Heart right ventricle (tissue), 16 donors: ENCODE results near the gene CASKIN1. TPM values are rescaled to one million over a fixed set of nuclear protein-coding genes. Genes with fewer than 3 reads are reported as not detected.

Experiments used
- ATAC-seq, 8 donors: fragments of 200-7000 bp; cut with Tn5 transposase; one replicate each; pipeline ENCODE4 v1.9.1; 2020; ENCODE audit warnings: mild to moderate bottlenecking in 8 of 8, moderate library complexity in 8 of 8, moderate number of reproducible peaks in 1 of 8
- DNase-seq, 2 donors: peaks; one replicate each; pipeline ENCODE4 v3.0.0-alpha.2; 2020
- H3K27ac ChIP-seq, 10 donors: fragments of 200-600 bp; sonication (generic) in 2 of 10; one replicate each; pipeline versions ENCODE4 v1.5.0 to v1.8.0; 2020 to 2022; ENCODE audit warnings: mild to moderate bottlenecking in 3 of 10
- H3K27me3 ChIP-seq, 7 donors: fragments of 200-600 bp; one replicate each; pipeline ENCODE4 v1.8.0; 2021 to 2022; ENCODE audit warnings: mild to moderate bottlenecking in 2 of 7
- H3K36me3 ChIP-seq, 9 donors: fragments of 200-600 bp; sonication (generic) in 1 of 9; one replicate each; pipeline versions ENCODE4 v1.5.0 to v1.8.0; 2020 to 2022; ENCODE audit warnings: mild to moderate bottlenecking in 2 of 9
- H3K4me1 ChIP-seq, 9 donors: fragments of 200-600 bp; sonication (generic) in 1 of 9; one replicate each; pipeline versions ENCODE4 v1.5.0 to v1.8.0; 2020 to 2022; ENCODE audit warnings: mild to moderate bottlenecking in 4 of 9
- H3K4me3 ChIP-seq, 10 donors: fragments of 200-600 bp; sonication (generic) in 2 of 10; one replicate each; pipeline versions ENCODE4 v1.5.0 to v1.8.0; 2020 to 2022; ENCODE audit warnings: mild to moderate bottlenecking in 7 of 10, moderate library complexity in 2 of 10
- H3K9me3 ChIP-seq, 11 donors: fragments of 200-600 bp in 10 of 11; sonication (generic) in 2 of 11; one replicate each; pipeline versions ENCODE4 v1.5.0 to v1.8.0; 2013 to 2022; ENCODE audit warnings: mild to moderate bottlenecking in 2 of 11, control low read depth in 1 of 11, moderate library complexity in 1 of 11
- WGBS, 2 donors: extraction: QIAGEN DNeasy Blood & Tissue Kit; methylation state at CpG; one replicate each; pipeline ENCODE4 v1.1.7; 2013; ENCODE audit warnings: inconsistent platforms in 1 of 2; 5-methylcytosine and 5-hydroxymethylcytosine counted together
- intact Hi-C, 10 donors: fragments of 100-400 bp; cut with DNase I; formaldehyde crosslinking; loops; one replicate each; pipeline versions ENCODE4 v1.11.1 to v1.14.2; 2022
- polyA plus RNA-seq, 2 donors: library from polyadenylated mRNA; stranded (reverse); fragments of 200-250 nt; gene quantifications; one replicate each; pipeline ENCODE4 v1.2.3, GENCODE V29; 2013
- total RNA-seq, 10 donors: library from RNA; stranded (reverse); fragmentation: NEBNext Ultra II Directional in 3 of 10; extraction: Animal tissue kit (Norgen Biotek cat#: 25700) in 3 of 10; gene quantifications; one replicate each; pipeline versions ENCODE4 v1.2.1 to v1.2.4, GENCODE V29; 2021 to 2023
- TF ChIP-seq, protein P1 (sequence below), 9 donors: fragments of 200-600 bp; sonication (generic) in 2 of 9; IDR thresholded peaks; one replicate each; pipeline versions ENCODE4 v1.5.0 to v1.8.0; 2021 to 2022; ENCODE audit warnings: antibody characterized with exemption in 9 of 9, mild to moderate bottlenecking in 5 of 9, moderate library complexity in 1 of 9
- donor health status: Arrhythmogenic right ventricular cardiomyopathy.
- donor health status: ischemic (EF 13 %, LVEDD 7.1; RV severe dilation, severe dysfunction).
- donor health status: healthy with polysubstance abuse.
- donor health status: DM: no; HTN: yes; CAD: no.
- donor health status: DM: no; HTN: no; CAD: no.
- donor health status: ischemic (EF 25% LVEDD 6.9; RV normal size, moderate dysfunction).
- donor health status: ischemic (EF 25% LVEDD 5.7; RV mildly dilated, moderate dysfunction).
- donor health status: healthy.
- donor health status: DM: yes; HTN: yes; CAD: no.
- donor health status: Ischemic cardiomyopathy.
- donor health status: ischemic (EF 35%, LVEDD 5.7; RV mildly dilated, moderate dysfunction).
- donor health status: nonischemic (EF 11% LVEDD 7.7; RV severe dilation, severe dysfunction).
- donor health status: DM: yes; HTN: yes; CAD: no.
- donor health status: PGD.
- donor health status: ischemic (EF 29% LVEDD 5.4; RV normal size, mild dysfunction).
- donor health status: nonischemic (EF 23%, LVEDD 6.1; RV moderate dilation, normal function).

CASKIN1 gene
- total and polyA plus RNA-seq, 12 donors: 0.24 to 6.0 (median 1.1) TPM

DNA sequence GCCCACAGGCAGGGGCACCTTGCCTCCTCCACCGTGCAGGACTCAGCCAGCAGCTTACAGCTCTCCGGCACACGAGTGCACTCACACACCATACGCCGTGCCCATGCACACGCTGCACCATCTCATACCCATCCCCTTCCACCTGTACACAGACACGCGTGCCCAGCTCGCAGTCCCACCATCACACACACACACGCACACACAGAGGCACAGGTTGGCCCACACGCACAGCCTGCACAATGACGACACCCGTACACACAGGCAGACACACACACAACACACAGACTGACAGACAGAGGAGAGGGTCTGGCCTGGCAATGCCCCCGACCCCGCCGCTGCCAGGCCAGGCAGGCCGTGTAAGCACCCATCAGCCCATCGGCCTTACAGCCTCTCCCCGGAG lies 12.1 kb downstream of the CASKIN1 start:
- Histone ChIP-seq H3K27ac (no peak overlapping the region), H3K9me3 (no peaks in the 10 kb centered on the region), H3K27me3 (no peaks in the 10 kb centered on the region), H3K36me3 (no peaks in the 10 kb centered on the region), H3K4me1 (no peaks in the 10 kb centered on the region), H3K4me3 (no peak overlapping the region)
- 88 to 90% methylated on average over 19 of the region's 19 CpGs for WGBS, 2 donors
- intact Hi-C loops: no loop called here
- DNase-seq: no peak
- TF ChIP-seq, protein P1, sequence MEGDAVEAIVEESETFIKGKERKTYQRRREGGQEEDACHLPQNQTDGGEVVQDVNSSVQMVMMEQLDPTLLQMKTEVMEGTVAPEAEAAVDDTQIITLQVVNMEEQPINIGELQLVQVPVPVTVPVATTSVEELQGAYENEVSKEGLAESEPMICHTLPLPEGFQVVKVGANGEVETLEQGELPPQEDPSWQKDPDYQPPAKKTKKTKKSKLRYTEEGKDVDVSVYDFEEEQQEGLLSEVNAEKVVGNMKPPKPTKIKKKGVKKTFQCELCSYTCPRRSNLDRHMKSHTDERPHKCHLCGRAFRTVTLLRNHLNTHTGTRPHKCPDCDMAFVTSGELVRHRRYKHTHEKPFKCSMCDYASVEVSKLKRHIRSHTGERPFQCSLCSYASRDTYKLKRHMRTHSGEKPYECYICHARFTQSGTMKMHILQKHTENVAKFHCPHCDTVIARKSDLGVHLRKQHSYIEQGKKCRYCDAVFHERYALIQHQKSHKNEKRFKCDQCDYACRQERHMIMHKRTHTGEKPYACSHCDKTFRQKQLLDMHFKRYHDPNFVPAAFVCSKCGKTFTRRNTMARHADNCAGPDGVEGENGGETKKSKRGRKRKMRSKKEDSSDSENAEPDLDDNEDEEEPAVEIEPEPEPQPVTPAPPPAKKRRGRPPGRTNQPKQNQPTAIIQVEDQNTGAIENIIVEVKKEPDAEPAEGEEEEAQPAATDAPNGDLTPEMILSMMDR (IDR thresholded peaks at IDR 0.05): no peak
- ATAC-seq: no peak

GRCh38 chr16:2183671-2184070 lies 12.7 kb downstream of the CASKIN1 start:
- Histone ChIP-seq H3K9me3 (no peaks in the 10 kb centered on the region), H3K4me3 (no peak overlapping the region), H3K4me1 (no peaks in the 10 kb centered on the region), H3K36me3 (no peaks in the 10 kb centered on the region), H3K27me3 (no peaks in the 10 kb centered on the region), H3K27ac (no peak overlapping the region)
- 93% methylated on average over 29 to 30 of the region's 30 CpGs for WGBS, 2 donors
- no peak for DNase-seq
- intact Hi-C loops: no loop called here
- no peak for ATAC-seq
- TF ChIP-seq, protein P1 (IDR thresholded peaks at IDR 0.05): no peak

- 92% methylated on average over 20 of the region's 20 CpGs for WGBS, 2 donors
- H3K27me3 ChIP-seq: peaks cover 0 to 3% (median 0%) of the 10 kb centered on the region in 7 donors
- DNase-seq (no peak), ATAC-seq (no peak)
- intact Hi-C loops: no loop called here
- no peak overlapping the region for H3K4me3 ChIP-seq
- no peak overlapping the region for H3K27ac ChIP-seq
- H3K9me3 ChIP-seq: no peaks in the 10 kb centered on the region
- H3K4me1 ChIP-seq: no peaks in the 10 kb centered on the region
- H3K36me3 ChIP-seq: peaks cover 0 to 13% (median 0%) of the 10 kb centered on the region in 9 donors
- TF ChIP-seq, protein P1 (IDR thresholded peaks at IDR 0.05): no peak
Measured at GRCh38 chr16:2181952-2182351, 14.5 kb downstream of the CASKIN1 start.

GRCh38 chr16:2180962-2181923 lies 15.2 kb downstream of the CASKIN1 start:
- H3K36me3 ChIP-seq: peaks cover 0 to 20% (median 4%) of the 10 kb centered on the region in 9 donors
- ATAC-seq (no peak), DNase-seq (no peak)
- intact Hi-C loops: no loop called here
- H3K27me3 ChIP-seq: peaks cover 0 to 3% (median 0%) of the 10 kb centered on the region in 7 donors
- no peaks in the 10 kb centered on the region for H3K9me3 ChIP-seq
- 86 to 87% methylated on average over 46 of the region's 46 CpGs for WGBS, 2 donors
- no peak overlapping the region for H3K4me3 ChIP-seq
- TF ChIP-seq, protein P1 (IDR thresholded peaks at IDR 0.05): no peak
- no peaks in the 10 kb centered on the region for H3K4me1 ChIP-seq
- H3K27ac ChIP-seq: no peak overlapping the region
